Neutrophil (primary cell): ENCODE data around the gene YLPM1.

Experiments used
- H3K27ac ChIP-seq: fragments of 200-600 bp; sonication (generic); 2 replicates; pipeline ENCODE4 v1.5.1; 2016; ENCODE audit warnings: mild to moderate bottlenecking, moderate library complexity
- H3K27me3 ChIP-seq: fragments of 200-600 bp; sonication (generic); 2 replicates; pipeline ENCODE4 v1.6.0; 2016; ENCODE audit warnings: mild to moderate bottlenecking
- H3K36me3 ChIP-seq: fragments of 200-600 bp; sonication (generic); 2 replicates; pipeline ENCODE4 v1.5.1; 2017
- H3K4me1 ChIP-seq, 2 experiments: fragments of 200-600 bp in 1 of 2; sonication (generic) in 1 of 2; 1 replicate in 1 of 2; 2 replicates in 1 of 2; pipeline versions ENCODE4 v1.5.1 to v1.6.1; 2013 to 2016; ENCODE audit warnings: low read depth in 1 of 2, low read length in 1 of 2, mild to moderate bottlenecking in 1 of 2, moderate library complexity in 1 of 2; ENCODE audit not compliant: control insufficient read depth in 1 of 2, insufficient read depth in 1 of 2
- H3K4me3 ChIP-seq, 2 experiments: fragments of 200-600 bp in 1 of 2; sonication (generic) in 1 of 2; 1 replicate in 1 of 2; 2 replicates in 1 of 2; pipeline ENCODE4 v1.5.1; 2013 to 2016; ENCODE audit warnings: low read depth in 1 of 2, low read length in 1 of 2, mild to moderate bottlenecking in 1 of 2, moderate library complexity in 1 of 2
- H3K9me3 ChIP-seq: fragments of 200-600 bp; sonication (generic); 2 replicates; pipeline ENCODE4 v1.5.1; 2016
- TF ChIP-seq, protein P1 (sequence below): fragments of 200-600 bp; sonication (generic); IDR thresholded peaks from 2 replicates; pipeline ENCODE4 v1.5.1; 2016; ENCODE audit warnings: antibody characterized with exemption

The YLPM1 gene

GRCh38 chr14:74733221-74733620 is 29.9 kb upstream of the YLPM1 start:
- H3K9me3 ChIP-seq: no peaks in the 10 kb centered on the region
- no peak overlapping the region for H3K27ac ChIP-seq
- H3K4me1 ChIP-seq: no peaks in the 10 kb centered on the region
- no peak overlapping the region for H3K4me3 ChIP-seq
- H3K36me3 ChIP-seq: peaks cover 58% of the 10 kb centered on the region
- no peaks in the 10 kb centered on the region for H3K27me3 ChIP-seq
- TF ChIP-seq, protein P1, sequence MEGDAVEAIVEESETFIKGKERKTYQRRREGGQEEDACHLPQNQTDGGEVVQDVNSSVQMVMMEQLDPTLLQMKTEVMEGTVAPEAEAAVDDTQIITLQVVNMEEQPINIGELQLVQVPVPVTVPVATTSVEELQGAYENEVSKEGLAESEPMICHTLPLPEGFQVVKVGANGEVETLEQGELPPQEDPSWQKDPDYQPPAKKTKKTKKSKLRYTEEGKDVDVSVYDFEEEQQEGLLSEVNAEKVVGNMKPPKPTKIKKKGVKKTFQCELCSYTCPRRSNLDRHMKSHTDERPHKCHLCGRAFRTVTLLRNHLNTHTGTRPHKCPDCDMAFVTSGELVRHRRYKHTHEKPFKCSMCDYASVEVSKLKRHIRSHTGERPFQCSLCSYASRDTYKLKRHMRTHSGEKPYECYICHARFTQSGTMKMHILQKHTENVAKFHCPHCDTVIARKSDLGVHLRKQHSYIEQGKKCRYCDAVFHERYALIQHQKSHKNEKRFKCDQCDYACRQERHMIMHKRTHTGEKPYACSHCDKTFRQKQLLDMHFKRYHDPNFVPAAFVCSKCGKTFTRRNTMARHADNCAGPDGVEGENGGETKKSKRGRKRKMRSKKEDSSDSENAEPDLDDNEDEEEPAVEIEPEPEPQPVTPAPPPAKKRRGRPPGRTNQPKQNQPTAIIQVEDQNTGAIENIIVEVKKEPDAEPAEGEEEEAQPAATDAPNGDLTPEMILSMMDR: no peak

- TF ChIP-seq, protein P1: no peak
- peaks cover 69% of the 10 kb centered on the region for H3K36me3 ChIP-seq
Measured at GRCh38 chr14:74735125-74735524, 28.0 kb upstream of the YLPM1 start.

DNA sequence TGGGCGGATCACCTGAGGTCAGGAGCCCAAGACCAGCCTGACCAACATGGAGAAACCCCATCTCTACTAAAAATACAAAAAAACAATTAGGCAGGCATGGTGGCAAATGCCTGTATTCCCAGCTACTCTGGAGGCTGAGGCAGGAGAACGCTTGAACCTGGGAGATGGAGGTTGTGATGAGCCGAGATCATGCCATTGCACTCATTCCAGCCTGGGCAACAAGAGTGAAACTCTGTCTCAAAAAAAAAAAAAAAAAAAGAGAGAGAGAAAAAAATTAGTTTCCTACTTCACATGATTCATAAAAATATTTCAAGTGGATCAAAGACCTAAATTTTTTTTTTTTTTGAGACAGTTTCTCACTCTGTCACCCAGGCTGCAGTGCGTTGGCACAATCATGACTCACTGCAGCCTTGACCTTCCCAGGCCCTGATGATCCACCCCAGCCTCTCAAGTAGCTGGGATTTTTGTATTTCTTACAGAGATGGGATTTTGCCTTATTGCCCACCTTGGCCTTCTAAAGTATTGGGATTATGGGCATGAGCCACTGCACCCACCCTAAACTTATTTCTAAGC is 25.3 kb upstream of the YLPM1 start:
- H3K27ac ChIP-seq: no peak overlapping the region
- TF ChIP-seq, protein P1: no peak
- H3K9me3 ChIP-seq: no peaks in the 10 kb centered on the region
- no peak overlapping the region for H3K4me3 ChIP-seq
- H3K4me1 ChIP-seq: no peaks in the 10 kb centered on the region
- H3K27me3 ChIP-seq: no peaks in the 10 kb centered on the region
- H3K36me3 ChIP-seq: peaks cover 59% of the 10 kb centered on the region

More at GRCh38 chr14:74735125-74735524, 28.0 kb upstream of the YLPM1 start:
- Histone ChIP-seq H3K4me1 (no peaks in the 10 kb centered on the region), H3K9me3 (no peaks in the 10 kb centered on the region), H3K27ac (no peak overlapping the region), H3K4me3 (no peak overlapping the region), H3K27me3 (no peaks in the 10 kb centered on the region)

GRCh38 chr14:74739293-74740030 is 23.7 kb upstream of the YLPM1 start:
- Histone ChIP-seq H3K4me3 (no peak overlapping the region), H3K9me3 (no peaks in the 10 kb centered on the region), H3K27ac (no peak overlapping the region), H3K4me1 (no peaks in the 10 kb centered on the region), H3K27me3 (no peaks in the 10 kb centered on the region), H3K36me3 (peaks cover 43% of the 10 kb centered on the region)
- TF ChIP-seq, protein P1: no peak

DNA sequence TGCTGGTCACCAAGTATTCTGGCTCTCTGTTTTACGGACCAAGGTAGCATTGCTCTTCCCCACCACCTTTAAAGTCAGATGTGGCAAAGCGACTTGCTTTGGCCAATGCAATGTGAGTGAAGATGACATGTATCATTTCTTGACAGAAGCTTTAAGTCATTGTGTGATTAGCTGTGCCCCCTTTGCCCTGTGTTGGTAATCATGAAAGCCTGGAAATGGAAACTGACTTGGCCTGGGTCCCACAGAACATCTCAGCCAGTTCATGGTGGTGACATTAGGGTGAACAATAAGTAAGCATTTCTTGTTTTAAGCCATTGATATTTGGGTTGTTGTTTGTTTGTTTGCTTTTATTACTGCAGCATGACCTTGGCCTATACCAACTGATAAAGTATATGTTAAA is 15.9 kb upstream of the YLPM1 start:
- Histone ChIP-seq H3K9me3 (no peaks in the 10 kb centered on the region), H3K4me1 (no peaks in the 10 kb centered on the region), H3K27me3 (no peaks in the 10 kb centered on the region), H3K4me3 (no peak overlapping the region), H3K27ac (no peak overlapping the region), H3K36me3 (no peaks in the 10 kb centered on the region)
- TF ChIP-seq, protein P1: no peak
